ENCODE data around the gene OSBPL3. TPM values are rescaled to one million over a fixed set of nuclear protein-coding genes. Genes with fewer than 3 reads are reported as not detected.

OSBPL3 gene
- polyA plus RNA-seq, 1 donor from 2014 or later: 0.26 TPM

- Histone ChIP-seq H4K20me1 (ENCODE audit: insufficient read depth) (no peaks in the 10 kb centered on the region), H3K9me2 (ENCODE audit: insufficient read depth, low read length) (no peaks in the 10 kb centered on the region), H3K27me3 (ENCODE audit: insufficient read depth, low read depth, low read length) (no peaks in the 10 kb centered on the region), H3K4me2 (ENCODE audit: low read length) (no peak overlapping the region), H3F3A (ENCODE audit: insufficient read depth, low read length, poor library complexity, severe bottlenecking) (no peaks in the 10 kb centered on the region), H3K9me3 (ENCODE audit: low read length) (no peaks in the 10 kb centered on the region), H3K79me2 (replicated peaks; ENCODE audit: insufficient read depth, low read length) (no peaks in the 10 kb centered on the region), H3K9ac (ENCODE audit: low read length) (no peak overlapping the region), H2AFZ (ENCODE audit: low read depth, low read length) (no peak overlapping the region), H3K36me3 (ENCODE audit: insufficient read depth, low read length) (no peaks in the 10 kb centered on the region), H3K4me3 (ENCODE audit: low read length) (no peak overlapping the region), H3K27ac (ENCODE audit: low read length) (no peak overlapping the region)
- TF ChIP-seq EZH2 (IDR thresholded peaks at IDR 0.05; ENCODE audit: borderline replicate concordance, insufficient read depth, low read length, poor library complexity, severe bottlenecking): no peak
- TF ChIP-seq SMC3 (conservative IDR thresholded peaks at IDR 0.05; ENCODE audit: poor library complexity): no peak
- no peak for TF ChIP-seq CTCF (IDR thresholded peaks at IDR 0.05; ENCODE audit: poor library complexity, severe bottlenecking)
- TF ChIP-seq POLR2AphosphoS5 (IDR thresholded peaks at IDR 0.05): no peak
- TF ChIP-seq RAD21 (conservative IDR thresholded peaks at IDR 0.05): no peak
- TF ChIP-seq MXI1 (conservative IDR thresholded peaks at IDR 0.05; ENCODE audit: poor library complexity, severe bottlenecking): no peak
- TF ChIP-seq TAF1 (IDR thresholded peaks at IDR 0.05; ENCODE audit: low read depth): no peak
- no peak for TF ChIP-seq EP300 (conservative IDR thresholded peaks at IDR 0.05; ENCODE audit: poor library complexity, severe bottlenecking)
- no peak for TF ChIP-seq REST (IDR thresholded peaks at IDR 0.05; ENCODE audit: borderline replicate concordance)
These were observed 190.9 kb downstream of the OSBPL3 start for GRCh38 chr7:24788961-24789576.

- H3K4me3 ChIP-seq (ENCODE audit: low read length): no peak overlapping the region
- no peak overlapping the region for H2AFZ ChIP-seq (ENCODE audit: low read depth, low read length)
- no peak for TF ChIP-seq RAD21 (conservative IDR thresholded peaks at IDR 0.05)
- H3K79me2 ChIP-seq (replicated peaks; ENCODE audit: insufficient read depth, low read length): no peaks in the 10 kb centered on the region
- H3K9me2 ChIP-seq (ENCODE audit: insufficient read depth, low read length): no peaks in the 10 kb centered on the region
- H3K27me3 ChIP-seq (ENCODE audit: insufficient read depth, low read depth, low read length): no peaks in the 10 kb centered on the region
- H3F3A ChIP-seq (ENCODE audit: insufficient read depth, low read length, poor library complexity, severe bottlenecking): no peaks in the 10 kb centered on the region
- H3K27ac ChIP-seq (ENCODE audit: low read length): no peak overlapping the region
- no peaks in the 10 kb centered on the region for H4K20me1 ChIP-seq (ENCODE audit: insufficient read depth)
- H3K9ac ChIP-seq (ENCODE audit: low read length): no peak overlapping the region
- H3K4me2 ChIP-seq (ENCODE audit: low read length): no peak overlapping the region
- H3K36me3 ChIP-seq (ENCODE audit: insufficient read depth, low read length): no peaks in the 10 kb centered on the region
- no peaks in the 10 kb centered on the region for H3K9me3 ChIP-seq (ENCODE audit: low read length)
These were observed 191.9 kb downstream of the OSBPL3 start for GRCh38 chr7:24788075-24788474.

Data from neural cell (in vitro differentiated cells).